HepG2 (cell line): ENCODE results near the gene FIZ1. TPM values are rescaled to one million over a fixed set of nuclear protein-coding genes. Genes with fewer than 3 reads are reported as not detected.
A peak's percentile ranks its signal among the peaks of the same experiment; 100 is the strongest.

Experiments used
- AHR ChIP-seq: IDR thresholded peaks from 2 replicates; pipeline ENCODE4 v1.6.1; 2018; ENCODE audit warnings: missing genetic modification reagents, missing compliant biosample characterization
- AKNA ChIP-seq: sonication (generic); formaldehyde crosslinking; IDR thresholded peaks from 2 replicates; pipeline ENCODE4 v1.4.0; 2020; ENCODE audit warnings: missing genetic modification reagents, borderline replicate concordance
- CAMTA2 ChIP-seq: sonication (generic); formaldehyde crosslinking; IDR thresholded peaks from 2 replicates; pipeline ENCODE4 v1.4.0; 2020; ENCODE audit warnings: mild to moderate bottlenecking, missing genetic modification reagents, borderline replicate concordance
- CEBPB ChIP-seq: IDR thresholded peaks from 2 replicates; pipeline ENCODE4 v1.6.1; 2011; ENCODE audit warnings: low read depth, low read length, improper control_type of control experiment, borderline replicate concordance
- ELF1 ChIP-seq: sonication (generic); formaldehyde crosslinking; IDR thresholded peaks from 2 replicates; pipeline ENCODE4 v1.4.0; 2020; ENCODE audit warnings: missing genetic modification reagents
- HOXA3 ChIP-seq: sonication (generic); formaldehyde crosslinking; IDR thresholded peaks from 2 replicates; pipeline ENCODE4 v1.5.0; 2020; ENCODE audit warnings: missing genetic modification reagents
- HOXA7 ChIP-seq: sonication (generic); formaldehyde crosslinking; IDR thresholded peaks from 2 replicates; pipeline ENCODE4 v1.8.1; 2022; ENCODE audit warnings: mild to moderate bottlenecking, missing genetic modification reagents, moderate library complexity
- JUN ChIP-seq: sonication (generic); formaldehyde crosslinking; IDR thresholded peaks from 2 replicates; pipeline ENCODE4 v1.4.0; 2020; ENCODE audit warnings: mild to moderate bottlenecking, missing genetic modification reagents
- KMT2B ChIP-seq: IDR thresholded peaks from 2 replicates; pipeline ENCODE4 v1.6.1; 2016; ENCODE audit warnings: missing genetic modification reagents, missing compliant biosample characterization
- MXD1 ChIP-seq: sonication (generic); formaldehyde crosslinking; IDR thresholded peaks from 2 replicates; pipeline ENCODE4 v1.4.0; 2020; ENCODE audit warnings: mild to moderate bottlenecking, missing genetic modification reagents
- NONO ChIP-seq, 2 experiments: fragments of 450-650 bp in 1 of 2; sonication (generic) in 1 of 2; formaldehyde crosslinking in 1 of 2; IDR thresholded peaks in 1 of 2; conservative IDR thresholded peaks in 1 of 2; 2 replicates each; pipeline versions ENCODE4 v1.6.1 to v1.8.0; 2017 to 2022; ENCODE audit warnings: mild to moderate bottlenecking in 1 of 2, missing genetic modification reagents in 1 of 2, moderate library complexity in 1 of 2
- PAX8 ChIP-seq: sonication (generic); formaldehyde crosslinking; IDR thresholded peaks from 2 replicates; pipeline ENCODE4 v1.8.0; 2022; ENCODE audit warnings: mild to moderate bottlenecking, missing genetic modification reagents, borderline replicate concordance
- RFXAP ChIP-seq: sonication (generic); formaldehyde crosslinking; IDR thresholded peaks from 2 replicates; pipeline ENCODE4 v1.4.0; 2020; ENCODE audit warnings: missing genetic modification reagents, borderline replicate concordance
- TARDBP ChIP-seq: sonication (generic); formaldehyde crosslinking; IDR thresholded peaks from 2 replicates; pipeline ENCODE4 v1.8.0; 2022; ENCODE audit warnings: mild to moderate bottlenecking, missing genetic modification reagents
- ZBTB43 ChIP-seq: sonication (generic); formaldehyde crosslinking; conservative IDR thresholded peaks from 2 replicates; pipeline ENCODE4 v1.4.0; 2020; ENCODE audit warnings: missing genetic modification reagents
- ZNF432 ChIP-seq: sonication (generic); formaldehyde crosslinking; IDR thresholded peaks from 2 replicates; pipeline ENCODE4 v1.5.0; 2020; ENCODE audit warnings: missing genetic modification reagents, mild to moderate bottlenecking, borderline replicate concordance
- ZNF460 ChIP-seq: sonication (generic); formaldehyde crosslinking; IDR thresholded peaks from 2 replicates; pipeline ENCODE4 v1.5.1; 2020; ENCODE audit warnings: missing genetic modification reagents, mild to moderate bottlenecking, borderline replicate concordance
- ZNF501 ChIP-seq: sonication (generic); formaldehyde crosslinking; IDR thresholded peaks from 2 replicates; pipeline ENCODE4 v1.5.1; 2020; ENCODE audit warnings: mild to moderate bottlenecking, moderate library complexity, missing genetic modification reagents
- ZNF687 ChIP-seq: sonication (generic); formaldehyde crosslinking; IDR thresholded peaks from 2 replicates; pipeline ENCODE4 v1.5.1; 2020; ENCODE audit warnings: mild to moderate bottlenecking, missing genetic modification reagents, moderate library complexity
- polyA plus RNA-seq, 8 experiments: library from polyadenylated mRNA; depleted of rRNA in 3 of 8; stranded (reverse) in 7 of 8; unstranded in 1 of 8; fragments of >200 nt; fragmentation: Illumina TruSeq in 4 of 8; extraction: Trizol in 4 of 8; gene quantifications; 2 replicates each; pipeline versions ENCODE4 v1.2.1 to v1.2.3, GENCODE V29; 2011 to 2016; ENCODE audit warnings: low read depth in 4 of 8, missing spikeins in 1 of 8, mixed read lengths in 1 of 8; ENCODE audit not compliant: insufficient read depth in 1 of 8
- total RNA-seq, 5 experiments: library from RNA; depleted of rRNA; stranded (reverse); fragments of >200 nt; fragmentation: Illumina TruSeq; extraction: Trizol; gene quantifications; 2 replicates each; pipeline ENCODE4 v1.2.3, GENCODE V29; 2016; ENCODE audit warnings: low read depth in 1 of 5

The FIZ1 gene
- total and polyA plus RNA-seq, 2 of the 13 experiments (the other 11 are each of a cell fraction or from before 2014, with no cell fraction given) = 3.6 to 5.9 TPM

GRCh38 chr19:55640043-55640576, 40.8 kb upstream of the FIZ1 start (continued):
- TF ChIP-seq HOXA7 (CRISPR knock-in tag) = no peak
- no peak for TF ChIP-seq ZBTB43 (CRISPR knock-in tag)
- no peak for TF ChIP-seq ZNF460 (CRISPR knock-in tag)
- peak; percentile 56; the same call in 1 of the 2 replicates for TF ChIP-seq MXD1 (CRISPR knock-in tag)
- TF ChIP-seq CAMTA2 = 0 out of 2 replicates have a peak, but pooled peaks have one; percentile 52
- TF ChIP-seq ZNF432 (CRISPR knock-in tag) = 0 out of 2 replicates have a peak, but pooled peaks have one; percentile 48
- no peak for TF ChIP-seq RFXAP
- no peak for TF ChIP-seq AHR
- no peak for TF ChIP-seq PAX8 (CRISPR knock-in tag)
- 0 out of 2 replicates have a peak, but pooled peaks have one; percentile 25 for TF ChIP-seq TARDBP (CRISPR knock-in tag)
- peak; percentile 22; the same call in 1 of the 2 replicates for TF ChIP-seq ZNF501 (CRISPR knock-in tag)
- peak; percentile 40 for TF ChIP-seq HOXA3 (CRISPR knock-in tag)
- TF ChIP-seq AKNA (CRISPR knock-in tag) = no peak
- TF ChIP-seq ELF1 (CRISPR knock-in tag) = no peak
- TF ChIP-seq KMT2B (CRISPR knock-in tag) = 0 out of 2 replicates have a peak, but pooled peaks have one; percentile 12
- no peak for TF ChIP-seq CEBPB
- no peak for TF ChIP-seq NONO (IDR thresholded peaks at IDR 0.05)
- TF ChIP-seq NONO (CRISPR knock-in tag; conservative IDR thresholded peaks at IDR 0.05) = no peak; the same call in 1 of the 2 replicates
- peak; percentile 83; the same call in 1 of the 2 replicates for TF ChIP-seq ZNF687 (CRISPR knock-in tag)
- no peak for TF ChIP-seq JUN (CRISPR knock-in tag)
